Neural cell (in vitro differentiated cells): ENCODE measurements around the gene EPS8L2.
"Not testable (repeated sequence)": the region's sequence is repeated elsewhere in the genome, so short reads cannot be mapped to it uniquely, and the experiment has no call there.

Experiments used
- CTCF ChIP-seq: fragments of 450-650 bp; IDR thresholded peaks from 2 replicates; pipeline ENCODE4 v1.5.1; 2014; ENCODE audit warnings: antibody characterized with exemption, mild to moderate bottlenecking, moderate library complexity; ENCODE audit not compliant: poor library complexity, severe bottlenecking
- EP300 ChIP-seq: fragments of 450-650 bp; conservative IDR thresholded peaks from 2 replicates; pipeline ENCODE4 v1.6.1; 2014; ENCODE audit warnings: antibody characterized with exemption, mild to moderate bottlenecking, moderate library complexity; ENCODE audit not compliant: poor library complexity, severe bottlenecking
- TAF1 ChIP-seq: IDR thresholded peaks from 2 replicates; pipeline ENCODE4 v1.6.1; 2012; ENCODE audit warnings: low read depth

GRCh38 chr11:734541-734940 lies 28.5 kb downstream of the EPS8L2 start:
- TF ChIP-seq CTCF, TAF1, EP300: not testable (repeated sequence)
